CD14-positive monocyte (primary cell): ENCODE results near the gene RHOD. TPM values are rescaled to one million over a fixed set of nuclear protein-coding genes. Genes with fewer than 3 reads are reported as not detected.

Experiments
- DNase-seq, 3 donors: peaks; one replicate each; pipeline ENCODE4 v3.0.0-alpha.2; 2011 to 2022
- H2AFZ ChIP-seq: 2 replicates; pipeline ENCODE4 v1.6.0; 2012; ENCODE audit warnings: mild to moderate bottlenecking, low read depth, low read length, inconsistent platforms; ENCODE audit not compliant: insufficient read depth, poor library complexity, severe bottlenecking
- H3K27ac ChIP-seq, 2 donors: 1 replicate in 1 of 2; 2 replicates in 1 of 2; pipeline ENCODE4 v1.5.1; 2012 to 2013; ENCODE audit warnings: low read length in 2 of 2, control low read depth in 1 of 2, inconsistent platforms in 1 of 2, low read depth in 1 of 2, mild to moderate bottlenecking in 1 of 2
- H3K27me3 ChIP-seq, 2 donors: one replicate each; pipeline versions ENCODE4 v1.6.0 to v1.6.1; 2011 to 2013; ENCODE audit warnings: low read length in 2 of 2; ENCODE audit not compliant: control insufficient read depth in 2 of 2, insufficient read depth in 2 of 2
- H3K36me3 ChIP-seq, 2 donors: replicated peaks in 1 of 2; 1 replicate in 1 of 2; 2 replicates in 1 of 2; pipeline versions ENCODE4 v1.5.1 to v1.6.1; 2012 to 2013; ENCODE audit warnings: low read length in 2 of 2, control low read depth in 1 of 2, inconsistent platforms in 1 of 2, mild to moderate bottlenecking in 1 of 2; ENCODE audit not compliant: insufficient read depth in 2 of 2, control insufficient read depth in 1 of 2
- H3K4me1 ChIP-seq, 2 donors: 1 replicate in 1 of 2; 2 replicates in 1 of 2; pipeline versions ENCODE4 v1.5.1 to v1.6.1; 2012 to 2013; ENCODE audit warnings: low read length in 2 of 2, control low read depth in 1 of 2, inconsistent platforms in 1 of 2, mild to moderate bottlenecking in 1 of 2, moderate library complexity in 1 of 2; ENCODE audit not compliant: insufficient read depth in 2 of 2, control insufficient read depth in 1 of 2
- H3K4me2 ChIP-seq: replicated peaks from 2 replicates; pipeline ENCODE3; 2012; ENCODE audit warnings: low read length, moderate library complexity, mild to moderate bottlenecking; ENCODE audit not compliant: poor library complexity, severe bottlenecking; ENCODE audit errors: extremely low read depth
- H3K4me3 ChIP-seq, 3 experiments: fragments of 200-600 bp in 1 of 3; sonication (generic) in 1 of 3; replicated peaks in 1 of 3; 1 replicate in 2 of 3; 2 replicates in 1 of 3; pipeline ENCODE4 v1.5.1; 2011 to 2013; ENCODE audit warnings: low read length in 3 of 3, mild to moderate bottlenecking in 3 of 3, control low read depth in 2 of 3, low read depth in 2 of 3, inconsistent platforms in 1 of 3, moderate library complexity in 1 of 3
- H3K79me2 ChIP-seq: 2 replicates; pipeline ENCODE4 v1.6.0; 2012; ENCODE audit warnings: mild to moderate bottlenecking, control low read depth, inconsistent platforms, low read length, moderate library complexity; ENCODE audit not compliant: insufficient read depth
- H3K9ac ChIP-seq: 2 replicates; pipeline ENCODE4 v1.6.0; 2017; ENCODE audit warnings: low read length, mild to moderate bottlenecking; ENCODE audit not compliant: insufficient read depth, poor library complexity, severe bottlenecking
- H3K9me3 ChIP-seq, 2 donors: replicated peaks in 1 of 2; 1 replicate in 1 of 2; 2 replicates in 1 of 2; pipeline versions ENCODE4 v1.5.1 to v1.6.1; 2012 to 2013; ENCODE audit warnings: low read length in 2 of 2, control low read depth in 1 of 2; ENCODE audit not compliant: control insufficient read depth in 1 of 2, insufficient read depth in 1 of 2
- H4K20me1 ChIP-seq: 2 replicates; pipeline ENCODE4 v1.6.0; 2012; ENCODE audit warnings: mild to moderate bottlenecking, low read length, control low read depth, moderate library complexity; ENCODE audit not compliant: insufficient read depth
- H3K27ac Mint-ChIP-seq, 7 donors: one replicate each; pipeline ENCODE4 v1.8.0; 2020; ENCODE audit warnings: mild to moderate bottlenecking in 7 of 7, mixed read lengths in 7 of 7, moderate library complexity in 6 of 7, inconsistent platforms in 2 of 7
- H3K27me3 Mint-ChIP-seq, 3 donors: one replicate each; pipeline ENCODE4 v1.8.0; 2021 to 2022; ENCODE audit warnings: low read depth in 3 of 3, mild to moderate bottlenecking in 3 of 3, mixed read lengths in 3 of 3, moderate library complexity in 3 of 3, inconsistent platforms in 1 of 3
- H3K36me3 Mint-ChIP-seq, 2 donors: one replicate each; pipeline ENCODE4 v1.8.0; 2020; ENCODE audit warnings: mixed read lengths in 2 of 2, inconsistent platforms in 1 of 2, mild to moderate bottlenecking in 1 of 2
- H3K4me1 Mint-ChIP-seq: one replicate; pipeline ENCODE4 v1.8.0; 2020; ENCODE audit warnings: mild to moderate bottlenecking, mixed read lengths
- H3K4me3 Mint-ChIP-seq, 2 donors: one replicate each; pipeline ENCODE4 v1.8.0; 2020; ENCODE audit warnings: mild to moderate bottlenecking in 2 of 2, mixed read lengths in 2 of 2, moderate library complexity in 1 of 2
- H3K9me3 Mint-ChIP-seq, 7 donors: one replicate each; pipeline ENCODE4 v1.8.0; 2020 to 2022; ENCODE audit warnings: mixed read lengths in 7 of 7, mild to moderate bottlenecking in 6 of 7, moderate library complexity in 6 of 7, inconsistent platforms in 2 of 7
- WGBS: methylation state at CpG from one replicate; pipeline ENCODE4 v1.1.5; 2013; ENCODE audit warnings: missing lambda C conversion rate; ENCODE audit not compliant: insufficient coverage; 5-methylcytosine and 5-hydroxymethylcytosine counted together
- intact Hi-C, 2 donors: fragments of 100-400 bp; cut with micrococcal nuclease; formaldehyde crosslinking; loops; one replicate each; pipeline versions ENCODE4 v1.15.0 to v1.15.1; 2023
- polyA plus RNA-seq, 3 donors: library from polyadenylated mRNA; depleted of rRNA in 1 of 3; unstranded in 2 of 3; stranded (reverse) in 1 of 3; fragments of 300-500 nt in 2 of 3; fragments of >200 nt in 1 of 3; fragmentation: Illumina TruSeq in 2 of 3; gene quantifications; 1 replicate in 2 of 3; 2 replicates in 1 of 3; pipeline ENCODE4 v1.2.3, GENCODE V29; 2012 to 2021
- TF ChIP-seq, protein P1 (sequence below): fragments of 200-600 bp; IDR thresholded peaks from one replicate; pipeline ENCODE4 v1.8.0; 2022; ENCODE audit warnings: antibody characterized with exemption, mild to moderate bottlenecking

The RHOD gene
- polyA plus RNA-seq, 3 donors = not detected

DNA sequence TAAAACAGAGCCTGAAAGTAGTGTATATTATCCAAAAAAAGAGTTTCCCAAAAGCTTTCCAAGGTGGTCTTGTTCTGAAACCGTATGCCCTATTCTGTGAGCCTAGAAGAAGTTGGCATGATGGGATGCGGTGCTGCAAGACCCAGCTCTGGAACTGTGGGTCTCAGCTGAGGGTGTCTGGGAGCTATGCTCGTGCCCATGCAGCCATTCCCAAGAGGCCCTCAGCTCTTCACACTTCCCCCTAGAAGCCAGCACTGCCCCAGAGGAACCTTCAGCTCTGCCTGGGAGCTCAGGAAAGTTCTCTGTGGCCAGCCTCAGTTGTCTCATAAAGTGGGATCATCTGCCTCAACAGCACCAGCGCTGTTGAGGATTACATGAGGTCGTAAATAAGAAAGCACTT lies 40.1 kb upstream of the RHOD start:
- H3K9me3 ChIP-seq = no peaks in the 10 kb centered on the region
- H3K4me3 ChIP-seq = no peak overlapping the region
- Mint-ChIP-seq H3K27ac (no peak overlapping the region), H3K36me3 (no peaks in the 10 kb centered on the region), H3K9me3 (peaks cover 0 to 4% (median 0%) of the 10 kb centered on the region in 7 donors), H3K4me1 (no peaks in the 10 kb centered on the region), H3K4me3 (no peak overlapping the region), H3K27me3 (peaks cover 28 to 53% (median 28%) of the 10 kb centered on the region in 3 donors)
- no peaks in the 10 kb centered on the region for H3K36me3 ChIP-seq
- no peaks in the 10 kb centered on the region for H3K79me2 ChIP-seq
- DNase-seq = no peak
- TF ChIP-seq, protein P1, sequence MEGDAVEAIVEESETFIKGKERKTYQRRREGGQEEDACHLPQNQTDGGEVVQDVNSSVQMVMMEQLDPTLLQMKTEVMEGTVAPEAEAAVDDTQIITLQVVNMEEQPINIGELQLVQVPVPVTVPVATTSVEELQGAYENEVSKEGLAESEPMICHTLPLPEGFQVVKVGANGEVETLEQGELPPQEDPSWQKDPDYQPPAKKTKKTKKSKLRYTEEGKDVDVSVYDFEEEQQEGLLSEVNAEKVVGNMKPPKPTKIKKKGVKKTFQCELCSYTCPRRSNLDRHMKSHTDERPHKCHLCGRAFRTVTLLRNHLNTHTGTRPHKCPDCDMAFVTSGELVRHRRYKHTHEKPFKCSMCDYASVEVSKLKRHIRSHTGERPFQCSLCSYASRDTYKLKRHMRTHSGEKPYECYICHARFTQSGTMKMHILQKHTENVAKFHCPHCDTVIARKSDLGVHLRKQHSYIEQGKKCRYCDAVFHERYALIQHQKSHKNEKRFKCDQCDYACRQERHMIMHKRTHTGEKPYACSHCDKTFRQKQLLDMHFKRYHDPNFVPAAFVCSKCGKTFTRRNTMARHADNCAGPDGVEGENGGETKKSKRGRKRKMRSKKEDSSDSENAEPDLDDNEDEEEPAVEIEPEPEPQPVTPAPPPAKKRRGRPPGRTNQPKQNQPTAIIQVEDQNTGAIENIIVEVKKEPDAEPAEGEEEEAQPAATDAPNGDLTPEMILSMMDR = no peak
- intact Hi-C loops = no loop called here
- H3K27me3 ChIP-seq = peaks cover 0 to 12% of the 10 kb centered on the region in 2 donors
- H4K20me1 ChIP-seq = no peaks in the 10 kb centered on the region
- H3K4me1 ChIP-seq = no peaks in the 10 kb centered on the region
- no peak overlapping the region for H3K27ac ChIP-seq
- no peak overlapping the region for H3K4me2 ChIP-seq
- WGBS = 60% methylated on average over 2 of the region's 5 CpGs
- no peak overlapping the region for H3K9ac ChIP-seq
- H2AFZ ChIP-seq = no peak overlapping the region

DNA sequence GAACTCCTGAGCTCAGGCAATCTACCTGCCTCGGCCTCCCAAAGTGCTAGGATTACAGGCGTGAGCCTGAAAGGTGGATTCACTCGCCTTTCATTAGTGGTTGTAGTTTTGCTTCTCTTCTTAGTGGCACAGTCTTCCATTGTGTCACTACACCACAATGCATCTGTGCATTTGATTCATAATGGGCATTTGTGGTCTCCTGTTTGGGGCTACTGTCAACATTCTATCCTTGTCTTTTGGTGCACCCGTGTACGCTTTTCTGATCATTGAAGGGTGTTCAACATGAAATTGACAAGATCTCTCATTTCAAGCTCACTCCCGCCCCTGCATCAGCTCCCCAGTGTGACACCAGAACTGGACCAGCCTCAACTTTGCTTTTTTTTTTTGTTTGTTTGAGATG lies 35.7 kb upstream of the RHOD start:
- H3K4me1 Mint-ChIP-seq = peaks cover 6% of the 10 kb centered on the region
- no peak overlapping the region for H3K27ac Mint-ChIP-seq
- H3K27me3 Mint-ChIP-seq = peaks cover 57 to 75% (median 64%) of the 10 kb centered on the region in 3 donors

More for the DNA sequence above, 35.7 kb upstream of the RHOD start:
- Histone ChIP-seq H3K9me3 (peaks cover 5 to 20% of the 10 kb centered on the region in 2 donors), H4K20me1 (no peaks in the 10 kb centered on the region), H3K4me3 (no peak overlapping the region), H3K27me3 (peaks cover 25 to 52% of the 10 kb centered on the region in 2 donors), H2AFZ (no peak overlapping the region), H3K9ac (no peak overlapping the region), H3K79me2 (no peaks in the 10 kb centered on the region), H3K4me1 (peaks cover 0 to 5% of the 10 kb centered on the region in 2 donors), H3K27ac (no peak overlapping the region), H3K36me3 (no peaks in the 10 kb centered on the region), H3K4me2 (no peak overlapping the region)
- Mint-ChIP-seq H3K36me3 (peaks cover 4% of the 10 kb centered on the region in 2 donors), H3K9me3 (peaks cover 0 to 23% (median 13%) of the 10 kb centered on the region in 7 donors), H3K4me3 (peak overlapping the region in 1 of 2 donors; percentile 14)
- intact Hi-C loops = no loop called here
- TF ChIP-seq, protein P1 = no peak
- DNase-seq = no peak
- WGBS = no CpG with 5 or more reads among the region's 6 CpGs
